GM18511 (cell line): Measurements from ENCODE around the gene TMEM198.

Experiments
- ATAC-seq: cut with Tn5 transposase; IDR thresholded peaks from one replicate; pipeline ENCODE4 v1.9.1; 2021; ENCODE audit warnings: mild to moderate bottlenecking, moderate library complexity; ENCODE audit not compliant: unreplicated experiment

Gene TMEM198

GRCh38 chr2:219543596-219544358 is at the start of gene TMEM198, which contains the start of gene CHPF:
TMEM198 (plus strand) TSS chr2:219544028; CDS start chr2:219544728, 700 bp downstream.
CHPF (minus strand) TSS chr2:219543809; CDS start chr2:219543538, 271 bp downstream.
- peak; percentile 80 for ATAC-seq

DNA sequence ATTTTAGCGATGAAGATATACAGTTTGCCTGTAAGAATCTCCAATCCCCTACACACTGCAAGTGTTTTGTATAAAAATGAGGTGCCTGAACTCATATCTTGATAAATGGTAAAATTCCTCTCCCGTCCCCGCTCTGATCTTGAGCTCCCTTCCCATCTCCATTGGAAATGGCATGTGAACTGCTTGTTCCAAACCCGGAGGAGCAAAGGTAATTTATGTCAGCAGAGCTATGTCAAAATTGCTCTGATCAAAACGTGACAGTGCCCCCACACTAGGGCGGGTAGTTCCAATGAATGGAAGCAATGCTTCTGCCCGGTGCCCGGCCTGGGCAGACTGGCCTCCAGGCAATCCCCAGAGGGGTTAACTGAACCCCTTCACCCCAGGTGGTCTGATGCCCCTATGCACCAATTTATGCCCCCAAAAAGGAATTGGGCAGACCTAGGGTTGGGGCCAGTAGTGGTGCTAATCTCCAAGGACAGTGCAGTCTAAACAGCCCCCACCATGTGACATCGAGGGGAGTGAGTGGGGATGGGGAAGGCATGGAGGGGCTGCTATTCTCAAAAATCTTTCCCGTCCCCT is 48.8 kb upstream of the TMEM198 start:
- ATAC-seq, result no peak

DNA sequence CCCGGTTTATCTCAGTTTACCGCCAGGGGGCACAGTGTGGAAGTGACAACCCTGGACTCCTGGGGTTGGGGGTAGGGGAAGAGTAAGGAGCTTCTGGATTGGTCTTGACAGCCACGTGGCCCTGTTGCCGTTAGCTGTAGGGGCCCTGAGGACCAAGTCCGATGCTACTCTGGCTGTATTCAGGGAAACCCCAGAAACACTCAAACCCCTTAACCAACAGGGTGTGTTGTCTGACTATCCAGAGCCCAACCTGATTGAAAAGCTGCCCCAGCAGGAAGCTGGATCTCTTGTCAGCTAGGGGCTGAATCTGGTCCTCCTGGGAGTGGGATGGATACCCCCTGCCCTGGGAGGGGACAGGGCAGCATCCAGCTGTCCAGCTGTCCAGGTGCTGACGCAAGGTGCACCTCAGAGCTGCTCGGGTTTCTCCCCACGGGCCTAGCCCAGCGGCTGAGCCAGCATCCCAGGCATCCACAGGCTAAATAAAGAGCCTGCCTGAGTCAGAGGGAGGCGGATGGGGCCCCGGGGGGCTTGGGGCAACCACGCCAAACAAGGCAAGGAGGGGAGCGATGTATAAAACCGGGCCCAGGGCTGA is 48.2 kb upstream of the TMEM198 start:
- ATAC-seq, result no peak

DNA sequence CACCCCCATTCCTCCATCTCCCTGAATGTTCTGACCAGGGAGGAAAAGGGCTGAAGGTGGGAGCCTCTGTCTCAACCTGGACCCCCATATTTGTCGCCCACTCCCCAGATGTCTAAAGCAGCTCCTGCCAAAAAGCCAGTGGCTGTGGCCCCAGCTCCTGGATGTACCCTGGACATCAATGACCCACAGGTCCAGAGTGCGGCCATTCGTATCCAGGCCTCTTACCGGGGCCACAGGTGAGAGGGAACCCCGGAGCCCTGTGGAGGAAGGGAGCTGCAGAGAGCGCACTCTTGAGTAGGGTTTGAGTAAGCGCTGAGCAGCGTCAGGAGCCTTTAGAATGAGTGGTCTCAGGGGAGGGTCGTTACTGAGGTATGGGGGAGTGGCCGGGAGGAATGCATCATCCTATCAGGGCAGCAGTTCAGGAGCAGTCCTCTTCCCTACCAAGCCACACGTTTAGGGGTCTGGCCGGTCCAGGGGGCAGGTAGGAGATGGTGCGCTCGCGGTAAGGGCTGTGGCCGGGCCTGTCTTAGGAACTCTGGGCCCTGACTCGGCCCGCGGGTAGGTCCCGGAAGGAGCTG is 47.5 kb upstream of the TMEM198 start:
- no peak for ATAC-seq

DNA sequence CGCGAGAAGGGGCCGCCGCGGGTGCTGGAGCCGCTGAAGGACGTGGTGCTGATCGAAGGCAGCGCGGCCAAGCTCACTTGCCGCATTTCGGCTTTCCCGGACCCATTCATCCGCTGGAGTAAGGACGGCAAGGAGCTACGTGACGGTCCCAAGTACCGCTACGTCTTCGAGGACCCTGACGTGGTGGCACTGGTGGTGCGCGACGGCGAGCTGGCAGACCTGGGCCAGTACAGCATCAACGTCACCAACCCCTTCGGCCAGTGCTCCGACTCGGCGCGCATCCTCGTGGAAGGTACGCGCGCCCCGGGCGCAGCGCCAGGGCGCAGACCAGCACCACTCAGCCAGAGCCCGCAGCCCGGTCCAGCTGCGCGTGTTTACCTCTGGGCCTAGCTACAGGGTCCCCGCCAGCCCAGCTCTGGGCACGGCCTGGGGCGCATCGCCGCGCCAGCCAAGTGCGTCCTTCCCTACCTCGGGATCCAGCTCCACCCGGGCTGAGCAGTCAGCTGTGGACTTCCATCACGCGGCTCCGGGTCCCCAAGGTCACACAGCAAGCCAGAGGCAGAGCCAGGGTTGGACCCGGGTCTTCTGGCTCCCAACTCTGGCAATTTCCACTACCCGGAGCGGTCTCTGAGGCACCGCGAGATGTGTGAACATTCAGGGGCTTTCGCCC is 46.9 kb upstream of the TMEM198 start:
- no peak for ATAC-seq

DNA sequence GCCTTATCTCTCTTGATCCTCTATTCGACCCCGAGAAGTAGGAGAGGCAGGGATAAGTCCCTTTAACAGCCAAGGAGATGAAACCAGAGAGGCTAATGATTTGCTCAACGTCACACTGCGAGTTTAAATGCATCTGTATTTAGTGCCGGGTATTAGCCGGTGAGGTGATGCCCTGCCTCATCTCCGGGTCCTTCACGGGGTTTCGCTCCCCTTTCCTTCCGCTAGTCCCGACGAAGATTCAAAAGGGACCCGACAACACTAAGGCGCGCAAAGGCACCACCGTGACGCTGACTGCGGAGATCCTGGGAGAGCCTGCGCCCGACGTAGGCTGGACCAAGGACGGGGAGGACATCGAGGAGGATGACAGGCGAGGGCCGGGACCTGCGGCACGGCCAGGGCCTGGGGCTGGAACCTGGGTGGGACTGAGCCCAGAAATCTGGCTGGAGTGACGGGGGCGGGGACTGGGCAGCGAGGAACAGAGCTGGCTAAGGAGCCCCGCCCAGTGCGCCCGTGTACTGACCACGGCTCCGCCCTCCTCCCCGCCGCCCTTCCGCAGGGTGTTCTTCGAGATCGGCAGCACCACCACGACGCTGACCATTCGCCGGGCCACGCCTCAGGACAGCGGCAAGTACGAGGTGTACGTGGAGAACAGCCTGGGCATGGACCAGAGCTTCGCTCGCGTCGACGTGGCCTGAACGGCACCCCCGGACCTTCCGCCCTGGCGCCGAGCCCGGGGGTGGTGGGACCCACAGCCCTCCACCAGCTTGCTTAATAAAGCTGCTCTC is 46.1 kb upstream of the TMEM198 start:
- peak; percentile 32 for ATAC-seq

- peak; percentile 94 for ATAC-seq
Measured at GRCh38 chr2:219498280-219499057, 45.4 kb upstream of the TMEM198 start, which contains the start of gene GMPPA. GMPPA (plus strand) TSS chr2:219498891; CDS start chr2:219499976, 1,085 bp downstream.

GRCh38 chr2:219499058-219499307 is 44.8 kb upstream of the TMEM198 start:
- no peak for ATAC-seq

DNA sequence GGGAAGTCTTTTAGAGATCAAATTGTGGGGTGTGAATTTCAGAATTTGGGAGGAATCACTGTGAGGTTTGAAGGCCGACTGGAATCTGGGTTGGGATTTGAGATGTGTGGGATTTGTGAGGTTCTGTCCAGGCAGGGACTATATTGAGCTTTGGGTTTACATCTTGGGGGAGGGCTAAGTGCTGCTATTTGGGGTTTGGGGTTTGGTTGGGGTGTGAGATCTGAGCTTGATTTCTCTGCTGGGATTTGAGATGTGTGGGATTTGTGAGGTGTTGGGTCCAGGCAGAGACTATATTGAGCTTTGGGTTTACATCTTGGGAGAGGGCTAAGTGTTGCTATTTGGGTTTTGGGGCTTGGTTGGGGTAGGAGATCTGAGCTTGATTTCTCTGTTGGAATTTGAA is 44.3 kb upstream of the TMEM198 start:
- no peak for ATAC-seq

GRCh38 chr2:219500135-219500534 is 43.7 kb upstream of the TMEM198 start:
- no peak for ATAC-seq

- no peak for ATAC-seq
Measured at GRCh38 chr2:219501849-219502248, 42.0 kb upstream of the TMEM198 start.

DNA sequence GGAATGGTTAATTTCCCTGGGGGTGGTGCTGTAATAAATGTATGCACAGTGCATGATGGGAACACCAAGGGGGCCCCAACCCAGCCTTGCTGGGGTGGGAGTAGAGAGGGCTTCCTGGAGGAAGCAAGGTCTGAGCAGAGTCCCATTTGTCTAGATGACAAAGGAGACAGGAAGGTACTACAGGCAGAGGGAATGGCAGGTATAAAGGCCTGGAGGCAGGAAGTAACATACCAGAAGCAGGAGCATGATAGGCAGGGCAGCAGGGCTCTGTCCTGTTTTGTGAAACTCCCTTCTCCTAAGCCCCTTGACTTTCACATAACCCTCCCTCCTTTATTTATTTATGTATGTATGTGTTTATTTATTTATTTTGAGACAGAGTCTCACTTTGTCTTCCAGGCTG is 41.2 kb upstream of the TMEM198 start:
- no peak for ATAC-seq

GRCh38 chr2:219505585-219505984 is 38.2 kb upstream of the TMEM198 start:
- no peak for ATAC-seq

DNA sequence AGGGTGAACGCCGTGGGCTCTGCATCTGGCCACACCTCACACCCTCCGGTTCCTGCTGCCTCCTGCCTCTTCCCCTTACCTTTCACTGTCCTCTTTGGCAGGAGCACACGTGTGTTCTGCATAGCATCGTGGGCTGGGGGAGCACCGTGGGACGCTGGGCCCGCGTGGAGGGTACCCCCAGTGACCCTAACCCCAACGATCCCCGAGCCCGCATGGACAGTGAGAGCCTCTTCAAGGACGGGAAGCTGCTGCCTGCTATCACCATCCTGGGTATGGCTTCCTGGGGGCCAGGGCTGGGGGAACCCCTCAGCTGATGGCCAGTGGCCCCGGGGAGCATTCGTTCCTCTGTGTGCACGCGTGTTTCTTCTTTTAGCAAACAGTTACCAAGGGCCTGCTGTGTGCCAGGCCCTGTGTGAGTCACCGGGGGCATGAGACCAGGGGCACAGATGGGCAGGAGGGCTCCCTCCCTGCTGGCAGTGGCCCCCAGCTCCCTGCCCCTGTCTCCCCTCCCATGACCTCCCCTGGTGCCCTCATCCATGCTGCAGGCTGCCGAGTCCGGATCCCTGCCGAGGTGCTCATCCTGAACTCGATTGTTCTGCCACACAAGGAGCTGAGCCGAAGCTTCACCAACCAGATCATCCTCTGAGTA is 37.6 kb upstream of the TMEM198 start:
- no peak for ATAC-seq

- no peak for ATAC-seq
Measured at GRCh38 chr2:219506802-219507526, 36.9 kb upstream of the TMEM198 start.

GRCh38 chr2:219507581-219508443 is 36.0 kb upstream of the TMEM198 start:
- no peak for ATAC-seq

DNA sequence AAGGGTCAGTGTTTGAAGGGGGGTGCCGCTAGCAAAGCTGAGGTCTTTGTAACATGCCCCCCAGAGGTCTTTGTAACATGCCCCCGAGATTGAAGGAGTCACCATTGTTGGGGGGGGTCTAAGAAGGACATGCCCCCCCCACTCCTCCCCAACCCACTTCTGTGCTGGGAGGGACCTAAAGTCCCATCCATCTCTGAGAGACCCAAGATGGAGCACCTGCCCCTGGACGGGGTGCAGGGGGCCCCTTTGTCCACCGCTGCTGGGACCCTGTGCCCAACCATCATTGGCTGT is 35.4 kb upstream of the TMEM198 start:
- ATAC-seq, result no peak
